Mesodermal cell (in vitro differentiated cells): ENCODE measurements around the gene PANK2.

ENCODE experiments used
- H3K27ac ChIP-seq: 2 replicates; pipeline ENCODE4 v1.7.0; 2013; ENCODE audit warnings: mild to moderate bottlenecking, low read depth, low read length, moderate library complexity; ENCODE audit not compliant: severe bottlenecking
- H3K36me3 ChIP-seq: 2 replicates; pipeline ENCODE4 v1.7.1; 2013; ENCODE audit warnings: mild to moderate bottlenecking, low read length, moderate library complexity; ENCODE audit not compliant: control insufficient read depth, insufficient read depth
- H3K4me1 ChIP-seq: one replicate; pipeline ENCODE4 v1.7.1; 2013; ENCODE audit warnings: mild to moderate bottlenecking, low read length; ENCODE audit not compliant: insufficient read depth, control insufficient read depth, poor library complexity, severe bottlenecking
- H3K4me3 ChIP-seq: 2 replicates; pipeline ENCODE4 v1.7.0; 2013; ENCODE audit warnings: low read length, control low read depth, mild to moderate bottlenecking; ENCODE audit not compliant: insufficient read depth, poor library complexity, severe bottlenecking; ENCODE audit errors: extremely low read depth
- H3K9me3 ChIP-seq: 2 replicates; pipeline ENCODE4 v1.7.1; 2013; ENCODE audit warnings: mild to moderate bottlenecking, low read length, moderate library complexity; ENCODE audit not compliant: control insufficient read depth
- WGBS, 2 experiments: methylation state at CpG; one replicate each; pipeline ENCODE4 v1.1.5; 2013; ENCODE audit warnings: missing lambda C conversion rate in 2 of 2; ENCODE audit not compliant: insufficient coverage in 2 of 2; 5-methylcytosine and 5-hydroxymethylcytosine counted together

The PANK2 gene

DNA sequence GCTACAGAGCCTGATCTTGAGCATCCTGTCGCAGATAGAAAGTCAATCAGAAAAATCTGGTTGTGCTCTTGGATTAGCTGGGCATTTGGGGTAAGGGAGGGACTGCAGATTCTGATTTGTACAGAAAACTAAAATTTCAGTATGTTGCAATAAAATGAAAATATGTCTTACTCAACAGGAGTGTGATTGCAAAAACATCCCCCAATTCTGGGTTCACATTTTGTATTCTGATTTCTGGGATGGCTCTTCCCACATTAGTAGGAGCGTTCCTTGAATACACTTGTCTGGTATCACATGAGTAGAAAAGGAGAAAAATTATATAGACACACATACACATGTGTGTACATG, 40.5 kb downstream of the PANK2 start:
- 83% methylated on average over 1 of the region's 2 CpGs; no CpG with 5 or more reads in 1 of the 2 experiments for WGBS, 2 experiments
- Histone ChIP-seq H3K27ac (no peak overlapping the region), H3K36me3 (peaks cover 49% of the 10 kb centered on the region), H3K4me1 (peaks cover 25% of the 10 kb centered on the region), H3K4me3 (no peak overlapping the region), H3K9me3 (no peaks in the 10 kb centered on the region)

DNA sequence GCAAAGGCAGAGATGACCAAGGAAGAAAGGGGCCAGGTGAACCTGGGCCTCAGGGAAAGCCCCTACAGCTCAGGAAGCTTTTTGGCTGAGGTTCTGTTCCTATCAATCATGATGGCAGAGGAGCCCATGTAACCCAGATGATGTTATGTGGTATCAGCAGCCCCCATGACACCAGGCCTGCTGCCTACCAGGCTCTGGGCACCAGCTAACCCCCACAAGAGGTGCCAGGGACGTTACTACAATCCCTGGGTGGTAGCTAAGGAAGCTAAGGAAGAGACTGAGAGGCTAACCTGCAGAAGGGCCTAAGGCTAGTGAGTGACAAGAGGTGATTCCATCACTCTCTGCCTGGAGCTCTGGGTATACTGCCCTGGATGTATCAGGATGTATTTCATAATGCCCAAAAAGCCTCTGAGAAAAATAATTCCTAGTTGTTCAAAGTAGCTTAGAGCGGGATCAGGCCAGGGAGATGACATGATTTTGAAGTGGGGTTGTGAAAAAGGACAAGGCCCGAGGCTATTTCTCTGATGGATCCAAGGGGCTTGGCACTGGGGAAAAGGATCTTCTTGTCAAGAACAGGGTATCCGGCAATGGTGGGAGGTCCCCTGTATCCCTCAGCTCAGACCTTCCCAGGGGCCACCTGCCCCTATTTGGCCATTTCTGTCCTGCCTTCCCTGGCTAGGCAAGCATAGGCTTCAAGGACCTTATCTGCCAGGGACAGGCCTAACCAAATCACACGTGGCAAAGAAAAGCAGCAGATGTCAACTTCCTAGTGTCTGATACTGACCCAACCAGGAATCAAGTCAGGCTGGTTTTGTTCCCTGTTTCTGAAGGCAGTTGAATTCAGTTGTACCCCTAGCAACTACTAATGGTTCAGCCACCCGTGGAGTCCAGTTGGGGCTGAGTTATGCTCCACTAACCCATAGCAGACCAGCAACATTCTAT, 41.3 kb downstream of the PANK2 start:
- no peak overlapping the region for H3K27ac ChIP-seq
- H3K36me3 ChIP-seq: peaks cover 50% of the 10 kb centered on the region
- 92 to 94% methylated on average over 6 of the region's 6 CpGs for WGBS, 2 experiments

DNA sequence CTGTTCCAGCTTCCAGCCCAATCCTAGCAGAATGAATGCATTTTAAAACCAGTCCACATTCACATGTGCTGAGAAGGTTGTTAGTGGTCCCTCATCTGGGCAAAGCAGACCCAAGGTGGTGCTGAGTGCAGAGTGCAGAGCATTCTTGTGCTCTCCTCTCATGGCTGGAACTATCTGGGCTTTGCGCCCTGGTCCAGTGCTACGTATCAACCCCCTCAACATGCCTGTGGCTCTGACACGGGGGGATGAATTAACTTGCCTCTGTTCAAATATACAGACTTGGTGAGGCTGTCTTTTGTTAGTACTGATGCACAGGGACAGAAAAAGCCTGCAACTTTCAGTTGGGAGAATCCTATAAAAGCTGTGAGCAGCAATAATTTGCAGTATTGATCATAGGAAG, 42.5 kb downstream of the PANK2 start:
- WGBS, 2 experiments: 100% methylated on average over 1 of the region's 3 CpGs
- H3K4me1 ChIP-seq: peaks cover 13% of the 10 kb centered on the region
- H3K36me3 ChIP-seq: peaks cover 47% of the 10 kb centered on the region

More for the DNA sequence above, 41.3 kb downstream of the PANK2 start:
- Histone ChIP-seq H3K4me3 (no peak overlapping the region), H3K9me3 (no peaks in the 10 kb centered on the region), H3K4me1 (peaks cover 24% of the 10 kb centered on the region)

DNA sequence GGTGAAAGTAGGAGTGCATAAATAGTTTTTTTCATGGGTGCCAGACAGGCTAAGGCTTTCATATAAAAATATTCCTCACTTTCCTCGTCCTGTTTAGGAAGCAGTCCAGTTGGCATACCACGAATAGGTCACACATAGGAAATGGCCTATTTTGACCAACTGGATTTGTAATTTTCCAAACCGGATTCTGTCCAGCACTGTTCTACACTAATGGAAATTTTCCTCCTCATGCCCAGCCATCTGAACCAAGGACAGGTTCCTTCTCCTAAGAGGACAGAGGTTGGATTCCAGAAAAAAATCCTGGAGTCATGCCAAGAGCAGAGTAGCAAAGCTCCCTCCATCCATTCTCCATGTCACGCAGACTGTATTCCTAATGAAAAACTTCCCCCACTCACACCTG, 43.1 kb downstream of the PANK2 start:
- H3K36me3 ChIP-seq: peaks cover 51% of the 10 kb centered on the region
- no peaks in the 10 kb centered on the region for H3K9me3 ChIP-seq
- peaks cover 8% of the 10 kb centered on the region for H3K4me1 ChIP-seq
- H3K27ac ChIP-seq: no peak overlapping the region
- 86 to 100% methylated on average over 3 of the region's 4 CpGs for WGBS, 2 experiments
- no peak overlapping the region for H3K4me3 ChIP-seq

More for the DNA sequence above, 42.5 kb downstream of the PANK2 start:
- no peak overlapping the region for H3K27ac ChIP-seq
- H3K4me3 ChIP-seq: no peak overlapping the region
- no peaks in the 10 kb centered on the region for H3K9me3 ChIP-seq

DNA sequence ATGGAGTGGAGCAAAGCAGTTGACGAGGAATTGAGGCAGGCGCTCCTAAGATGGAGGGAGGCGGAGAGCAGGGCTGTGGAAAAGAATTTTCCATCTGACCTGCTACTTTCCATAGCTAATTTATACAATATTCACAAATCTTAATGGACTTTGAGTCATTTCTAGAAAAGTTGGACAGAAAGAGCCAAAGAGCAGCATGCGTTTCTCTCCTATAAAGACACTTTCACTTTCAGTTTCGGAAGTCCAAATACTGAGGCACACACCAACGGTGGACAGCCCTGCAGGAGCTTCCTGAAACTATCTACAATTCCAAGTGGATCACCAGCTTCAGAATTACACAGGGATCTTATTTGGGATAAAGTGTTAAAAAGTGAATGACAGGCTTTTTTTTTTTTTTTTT, 43.5 kb downstream of the PANK2 start:
- Histone ChIP-seq H3K4me3 (no peak overlapping the region), H3K36me3 (peaks cover 50% of the 10 kb centered on the region), H3K9me3 (no peaks in the 10 kb centered on the region), H3K27ac (no peak overlapping the region), H3K4me1 (peaks cover 4% of the 10 kb centered on the region)
- 83 to 100% methylated on average over 1 of the region's 6 CpGs for WGBS, 2 experiments

DNA sequence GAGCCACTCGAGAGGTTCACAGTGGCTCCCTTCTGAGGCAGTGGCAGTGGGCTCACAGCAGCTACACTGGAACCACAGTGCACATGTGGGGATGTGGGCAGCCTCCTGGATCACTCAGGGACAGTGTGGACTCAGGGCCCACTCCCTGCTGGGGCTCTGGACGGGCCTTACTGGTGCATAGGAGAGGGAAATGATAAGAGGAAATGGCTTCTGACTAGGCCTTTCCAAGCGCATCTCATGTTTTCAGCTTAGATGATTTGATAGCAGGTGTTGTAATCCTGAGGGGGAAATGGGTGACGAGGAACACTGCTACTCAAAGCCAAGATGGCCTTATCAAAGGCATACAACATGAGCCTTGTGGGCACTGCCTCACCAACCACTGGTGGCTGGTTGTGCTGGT, 44.0 kb downstream of the PANK2 start:
- no peak overlapping the region for H3K4me3 ChIP-seq
- no peak overlapping the region for H3K27ac ChIP-seq
- H3K36me3 ChIP-seq: peaks cover 48% of the 10 kb centered on the region
- no peaks in the 10 kb centered on the region for H3K9me3 ChIP-seq
- WGBS, 2 experiments: 89 to 97% methylated on average over 3 to 4 of the region's 4 CpGs
- H3K4me1 ChIP-seq: peaks cover under 1% of the 10 kb centered on the region

DNA sequence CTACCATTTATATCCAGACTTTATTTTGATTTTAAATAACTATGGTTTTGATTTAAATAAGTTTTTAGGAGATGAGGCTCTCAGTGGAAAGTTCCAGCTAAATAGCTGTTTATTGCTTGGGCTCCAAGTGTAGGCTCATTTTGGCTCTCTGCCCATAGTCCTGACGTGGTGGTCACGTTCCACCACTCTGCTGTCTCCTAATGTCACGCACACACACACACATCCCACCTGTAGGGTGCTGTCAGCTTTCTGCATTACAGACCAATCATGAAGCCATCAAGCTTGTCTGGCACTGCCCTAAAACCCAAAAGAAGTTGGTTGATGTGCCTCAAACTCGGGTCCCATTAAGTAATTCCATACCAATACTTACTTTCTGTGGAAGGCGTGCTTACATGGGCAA, 45.4 kb downstream of the PANK2 start:
- Histone ChIP-seq H3K4me3 (no peak overlapping the region), H3K9me3 (no peaks in the 10 kb centered on the region), H3K4me1 (no peaks in the 10 kb centered on the region), H3K36me3 (peaks cover 57% of the 10 kb centered on the region), H3K27ac (no peak overlapping the region)
- 90 to 96% methylated on average over 3 to 5 of the region's 5 CpGs for WGBS, 2 experiments

DNA sequence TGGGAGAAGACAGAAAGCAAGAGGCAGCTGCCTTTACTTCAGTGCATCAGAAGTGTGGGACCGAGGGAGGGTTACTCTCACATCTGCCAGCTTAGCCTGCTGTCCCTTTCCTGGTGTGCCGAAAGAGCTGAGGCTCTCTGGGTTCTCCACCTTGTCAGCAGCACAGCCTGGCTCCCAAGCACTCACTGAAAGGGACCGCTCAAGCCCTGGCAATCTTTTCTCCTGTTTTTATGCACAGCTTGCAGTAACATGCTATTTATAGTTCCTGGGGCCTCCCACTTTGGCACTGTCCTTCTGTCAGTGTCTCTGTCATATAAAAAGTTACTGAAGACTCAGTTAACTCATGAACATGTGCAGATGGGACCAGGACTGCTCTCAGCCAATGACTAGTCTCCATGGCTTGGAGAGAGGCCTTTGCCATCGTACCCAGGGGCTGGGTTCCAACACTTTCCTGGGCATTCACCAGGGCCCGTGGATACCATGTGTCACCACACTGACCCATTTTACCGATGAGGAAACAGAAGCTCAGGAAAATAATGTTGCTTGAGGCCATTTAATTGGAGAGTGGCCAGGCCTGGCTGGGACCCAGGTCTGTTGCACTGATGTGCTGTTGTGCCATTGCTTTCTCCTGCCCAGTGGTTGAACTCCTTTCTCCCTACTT, 46.2 kb downstream of the PANK2 start:
- WGBS, 2 experiments: 95 to 100% methylated on average over 4 to 5 of the region's 6 CpGs
- H3K4me1 ChIP-seq: no peaks in the 10 kb centered on the region
- H3K4me3 ChIP-seq: no peak overlapping the region
- no peak overlapping the region for H3K27ac ChIP-seq
- no peaks in the 10 kb centered on the region for H3K9me3 ChIP-seq
- peaks cover 65% of the 10 kb centered on the region for H3K36me3 ChIP-seq

DNA sequence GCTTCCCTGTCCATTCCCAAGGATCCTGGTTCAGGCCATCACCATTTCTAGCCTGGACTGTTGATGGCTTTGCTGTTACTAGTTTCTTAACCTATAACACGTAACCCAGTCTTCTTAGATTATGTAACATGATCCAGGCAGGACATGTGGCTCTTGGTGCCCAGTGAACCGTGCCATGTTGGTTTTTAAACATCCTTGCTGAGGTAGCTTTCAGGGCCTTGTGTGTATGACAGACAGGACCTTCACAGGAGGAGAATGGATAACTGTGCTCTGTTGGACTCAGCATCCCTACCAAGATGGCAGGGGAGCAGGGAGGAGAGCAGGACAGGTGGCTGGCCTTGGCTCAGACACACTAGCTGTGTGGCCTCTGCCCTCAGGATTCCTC, 46.8 kb downstream of the PANK2 start:
- H3K36me3 ChIP-seq: peaks cover 71% of the 10 kb centered on the region
- no peaks in the 10 kb centered on the region for H3K4me1 ChIP-seq
- no peak overlapping the region for H3K27ac ChIP-seq
- H3K9me3 ChIP-seq: no peaks in the 10 kb centered on the region
- WGBS, 2 experiments: 100% methylated on average over 2 of the region's 2 CpGs
- H3K4me3 ChIP-seq: no peak overlapping the region

DNA sequence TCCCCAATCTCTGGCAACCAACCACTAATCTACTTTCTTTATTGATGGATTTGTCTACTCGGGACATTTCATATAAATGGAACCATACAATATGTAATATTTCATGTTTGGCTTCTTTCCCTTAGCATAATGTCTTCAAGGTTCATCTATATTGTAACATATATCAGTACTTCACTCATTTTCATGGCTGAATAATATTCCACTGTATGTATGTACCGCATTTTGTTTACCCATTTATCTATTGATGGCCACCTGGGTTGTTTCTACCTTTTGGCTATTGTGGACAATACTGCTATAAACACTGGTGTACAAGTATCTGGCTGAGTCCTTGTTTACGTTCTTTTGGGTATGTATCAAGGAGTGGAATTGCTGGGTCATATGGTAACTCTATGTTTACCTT, 48.4 kb downstream of the PANK2 start:
- Histone ChIP-seq H3K9me3 (no peaks in the 10 kb centered on the region), H3K27ac (no peak overlapping the region), H3K4me1 (no peaks in the 10 kb centered on the region), H3K4me3 (no peak overlapping the region), H3K36me3 (peaks cover 70% of the 10 kb centered on the region)
- WGBS, 2 experiments: 80 to 100% methylated on average over 1 to 2 of the region's 3 CpGs

DNA sequence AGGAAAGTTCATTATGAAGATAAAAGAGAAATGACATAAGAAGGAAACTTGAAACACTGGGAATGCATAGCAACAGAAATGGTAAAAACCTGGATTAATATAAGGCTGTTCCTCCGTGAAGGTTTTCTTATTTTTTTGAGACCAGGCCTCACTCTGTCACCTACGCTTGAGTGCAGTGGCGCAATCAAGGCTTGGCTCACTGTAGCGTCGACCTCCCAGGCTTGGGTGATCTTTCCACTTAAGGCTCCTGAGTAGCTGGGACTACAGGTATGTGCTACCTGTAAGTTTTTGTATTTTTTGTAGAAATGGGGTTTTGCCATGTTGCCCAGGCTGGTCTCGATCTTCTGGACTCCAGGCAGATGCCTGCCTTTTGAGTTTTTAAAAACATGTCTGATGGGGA, 51.7 kb downstream of the PANK2 start:
- no peak overlapping the region for H3K27ac ChIP-seq
- no peak overlapping the region for H3K4me3 ChIP-seq
- WGBS, 2 experiments: 65 to 73% methylated on average over 3 to 6 of the region's 6 CpGs
- no peaks in the 10 kb centered on the region for H3K9me3 ChIP-seq
- H3K4me1 ChIP-seq: no peaks in the 10 kb centered on the region
- peaks cover 57% of the 10 kb centered on the region for H3K36me3 ChIP-seq
